ENCODE results near the gene PAK4. TPM values are rescaled to one million over a fixed set of nuclear protein-coding genes. Genes with fewer than 3 reads are reported as not detected.

The PAK4 gene
- total RNA-seq, 1 donor from 2014 or later = 2.1 TPM

DNA sequence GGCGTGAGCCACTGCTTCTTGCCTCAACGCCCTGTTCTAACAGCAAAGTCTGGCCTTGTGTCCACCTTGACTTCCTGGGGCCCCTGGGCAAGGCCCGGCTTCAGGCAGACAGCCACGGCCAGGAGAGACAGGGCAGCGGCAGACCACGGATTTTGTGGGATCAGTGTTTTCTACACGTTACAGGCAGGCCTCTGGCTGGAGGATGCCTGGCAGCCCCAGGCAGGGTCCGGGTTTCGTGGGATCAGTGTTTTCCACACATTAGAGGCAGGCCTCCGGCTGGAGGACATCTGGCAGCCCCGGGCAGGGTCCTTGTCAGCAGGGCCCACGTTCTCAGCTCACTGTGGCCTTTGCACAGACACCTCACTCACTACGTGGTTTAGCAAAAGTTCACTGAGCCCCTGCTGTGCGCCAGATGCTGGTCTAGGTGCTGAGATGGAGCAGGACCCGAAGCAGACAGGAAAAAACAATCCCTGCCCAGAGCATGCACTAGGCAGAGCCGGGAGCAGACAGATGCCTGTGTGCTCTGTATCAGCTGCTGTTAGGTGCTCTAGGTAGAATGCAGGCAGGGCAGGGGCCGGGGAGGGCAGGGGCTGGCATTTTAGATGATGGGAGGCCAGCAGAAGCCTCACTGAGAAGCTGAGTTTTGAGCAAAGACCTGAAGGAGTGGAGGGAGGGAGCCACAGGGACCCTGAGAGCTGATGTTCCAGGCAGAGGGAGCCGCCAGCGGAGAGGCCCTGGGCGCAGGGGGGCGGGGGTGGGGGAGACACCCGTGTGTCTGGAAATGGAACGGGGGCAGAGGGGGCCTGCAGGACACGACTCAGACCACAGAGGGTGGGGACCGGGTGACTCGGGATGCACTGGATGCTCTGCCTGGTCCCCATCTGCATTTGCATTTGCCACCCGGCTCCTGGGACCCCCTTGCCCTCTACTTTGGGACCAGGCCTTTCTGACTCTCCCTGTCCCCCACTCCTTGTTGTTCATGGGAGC, 46.2 kb downstream of the PAK4 start:
- no peak overlapping the region for H3K4me3 ChIP-seq (ENCODE audit: low read length in 3 of 3)

DNA sequence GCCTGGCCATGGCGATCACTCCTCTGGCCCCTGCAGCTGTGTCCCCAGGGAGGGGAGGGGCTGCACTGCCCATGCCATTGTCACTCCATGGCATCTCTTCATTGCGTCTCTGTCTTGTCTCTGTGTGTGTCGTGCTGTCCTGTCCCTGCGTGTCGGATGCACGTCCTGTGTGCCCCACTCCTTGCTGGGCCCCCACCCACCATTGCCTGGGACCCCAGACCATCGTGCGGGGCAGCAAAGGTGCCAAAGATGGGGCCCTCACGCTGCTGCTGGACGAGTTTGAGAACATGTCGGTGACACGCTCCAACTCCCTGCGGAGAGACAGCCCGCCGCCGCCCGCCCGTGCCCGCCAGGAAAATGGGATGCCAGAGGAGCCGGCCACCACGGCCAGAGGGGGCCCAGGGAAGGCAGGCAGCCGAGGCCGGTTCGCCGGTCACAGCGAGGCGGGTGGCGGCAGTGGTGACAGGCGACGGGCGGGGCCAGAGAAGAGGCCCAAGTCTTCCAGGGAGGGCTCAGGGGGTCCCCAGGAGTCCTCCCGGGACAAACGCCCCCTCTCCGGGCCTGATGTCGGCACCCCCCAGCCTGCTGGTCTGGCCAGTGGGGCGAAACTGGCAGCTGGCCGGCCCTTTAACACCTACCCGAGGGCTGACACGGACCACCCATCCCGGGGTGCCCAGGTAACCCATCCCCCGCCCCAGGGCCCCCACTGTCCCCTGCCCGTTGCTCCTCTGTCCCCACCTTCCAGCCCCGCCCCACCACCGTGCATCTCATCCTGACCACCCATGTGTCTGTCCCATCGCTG, 47.3 kb downstream of the PAK4 start:
- H3K9ac ChIP-seq (ENCODE audit: low read depth in 1 of 3, low read length in 3 of 3) = no peak overlapping the region
- no peak overlapping the region for H3K4me3 ChIP-seq (ENCODE audit: low read length in 3 of 3)
- peaks cover 13 to 19% (median 14%) of the 10 kb centered on the region in 3 donors for H3K36me3 ChIP-seq (ENCODE audit: control insufficient read depth in 3 of 3, insufficient read depth in 3 of 3, low read length in 3 of 3)
- H3K27ac ChIP-seq (ENCODE audit: low read depth, low read length) = no peak overlapping the region
- H3K27me3 ChIP-seq (ENCODE audit: control insufficient read depth in 3 of 3, insufficient read depth in 3 of 3, low read length in 3 of 3) = no peaks in the 10 kb centered on the region
- no peaks in the 10 kb centered on the region for H3K9me3 ChIP-seq (ENCODE audit: control insufficient read depth in 3 of 3, low read length in 3 of 3)
- no peaks in the 10 kb centered on the region for H3K4me1 ChIP-seq (ENCODE audit: control insufficient read depth in 3 of 3, insufficient read depth in 3 of 3, low read length in 3 of 3)

More for the DNA sequence above, 46.2 kb downstream of the PAK4 start:
- Histone ChIP-seq H3K36me3 (ENCODE audit: control insufficient read depth in 3 of 3, insufficient read depth in 3 of 3, low read length in 3 of 3) (peaks cover 10 to 13% (median 11%) of the 10 kb centered on the region in 3 donors), H3K9ac (ENCODE audit: low read depth in 1 of 3, low read length in 3 of 3) (no peak overlapping the region), H3K27ac (ENCODE audit: low read depth, low read length) (no peak overlapping the region), H3K4me1 (ENCODE audit: control insufficient read depth in 3 of 3, insufficient read depth in 3 of 3, low read length in 3 of 3) (peaks cover 0 to 3% (median 2%) of the 10 kb centered on the region in 3 donors), H3K9me3 (ENCODE audit: control insufficient read depth in 3 of 3, low read length in 3 of 3) (no peaks in the 10 kb centered on the region), H3K27me3 (ENCODE audit: control insufficient read depth in 3 of 3, insufficient read depth in 3 of 3, low read length in 3 of 3) (no peaks in the 10 kb centered on the region)

DNA sequence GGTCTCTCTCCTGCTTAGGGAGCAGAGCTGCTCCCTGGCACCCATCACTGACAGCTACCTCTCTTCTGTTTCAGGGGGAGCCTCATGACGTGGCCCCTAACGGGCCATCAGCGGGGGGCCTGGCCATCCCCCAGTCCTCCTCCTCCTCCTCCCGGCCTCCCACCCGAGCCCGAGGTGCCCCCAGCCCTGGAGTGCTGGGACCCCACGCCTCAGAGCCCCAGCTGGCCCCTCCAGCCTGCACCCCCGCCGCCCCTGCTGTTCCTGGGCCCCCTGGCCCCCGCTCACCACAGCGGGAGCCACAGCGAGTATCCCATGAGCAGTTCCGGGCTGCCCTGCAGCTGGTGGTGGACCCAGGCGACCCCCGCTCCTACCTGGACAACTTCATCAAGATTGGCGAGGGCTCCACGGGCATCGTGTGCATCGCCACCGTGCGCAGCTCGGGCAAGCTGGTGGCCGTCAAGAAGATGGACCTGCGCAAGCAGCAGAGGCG, 48.0 kb downstream of the PAK4 start:
- Histone ChIP-seq H3K9me3 (ENCODE audit: control insufficient read depth in 3 of 3, low read length in 3 of 3) (no peaks in the 10 kb centered on the region), H3K36me3 (ENCODE audit: control insufficient read depth in 3 of 3, insufficient read depth in 3 of 3, low read length in 3 of 3) (peaks cover 13 to 19% (median 14%) of the 10 kb centered on the region in 3 donors), H3K27me3 (ENCODE audit: control insufficient read depth in 3 of 3, insufficient read depth in 3 of 3, low read length in 3 of 3) (no peaks in the 10 kb centered on the region), H3K4me1 (ENCODE audit: control insufficient read depth in 3 of 3, insufficient read depth in 3 of 3, low read length in 3 of 3) (no peaks in the 10 kb centered on the region), H3K27ac (ENCODE audit: low read depth, low read length) (no peak overlapping the region), H3K4me3 (ENCODE audit: low read length in 3 of 3) (no peak overlapping the region), H3K9ac (ENCODE audit: low read depth in 1 of 3, low read length in 3 of 3) (no peak overlapping the region)

DNA sequence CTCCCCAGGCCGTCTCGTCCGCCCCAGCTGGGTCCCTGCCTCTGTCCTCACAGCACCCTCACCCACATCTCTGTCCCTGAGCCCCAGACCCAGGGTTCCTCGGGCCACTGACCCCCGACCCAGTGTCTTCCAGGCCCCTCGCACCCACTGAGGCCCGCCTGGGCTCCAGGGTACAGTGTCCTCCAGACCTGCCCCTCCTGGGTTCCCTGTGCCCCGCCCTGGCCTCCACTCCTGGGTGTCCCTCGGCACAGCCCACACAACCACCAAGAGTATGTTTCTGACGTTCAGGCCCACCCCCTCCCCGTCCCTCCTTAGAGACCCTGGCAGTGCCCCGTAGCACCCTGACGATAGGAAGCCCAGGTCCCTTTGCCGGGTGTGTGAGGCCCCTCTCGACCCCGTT, 48.6 kb downstream of the PAK4 start:
- Histone ChIP-seq H3K27ac (ENCODE audit: low read depth, low read length) (no peak overlapping the region), H3K36me3 (ENCODE audit: control insufficient read depth in 3 of 3, insufficient read depth in 3 of 3, low read length in 3 of 3) (peaks cover 14 to 19% (median 16%) of the 10 kb centered on the region in 3 donors), H3K4me1 (ENCODE audit: control insufficient read depth in 3 of 3, insufficient read depth in 3 of 3, low read length in 3 of 3) (no peaks in the 10 kb centered on the region), H3K9me3 (ENCODE audit: control insufficient read depth in 3 of 3, low read length in 3 of 3) (no peaks in the 10 kb centered on the region), H3K9ac (ENCODE audit: low read depth in 1 of 3, low read length in 3 of 3) (no peak overlapping the region), H3K4me3 (ENCODE audit: low read length in 3 of 3) (no peak overlapping the region), H3K27me3 (ENCODE audit: control insufficient read depth in 3 of 3, insufficient read depth in 3 of 3, low read length in 3 of 3) (no peaks in the 10 kb centered on the region)

DNA sequence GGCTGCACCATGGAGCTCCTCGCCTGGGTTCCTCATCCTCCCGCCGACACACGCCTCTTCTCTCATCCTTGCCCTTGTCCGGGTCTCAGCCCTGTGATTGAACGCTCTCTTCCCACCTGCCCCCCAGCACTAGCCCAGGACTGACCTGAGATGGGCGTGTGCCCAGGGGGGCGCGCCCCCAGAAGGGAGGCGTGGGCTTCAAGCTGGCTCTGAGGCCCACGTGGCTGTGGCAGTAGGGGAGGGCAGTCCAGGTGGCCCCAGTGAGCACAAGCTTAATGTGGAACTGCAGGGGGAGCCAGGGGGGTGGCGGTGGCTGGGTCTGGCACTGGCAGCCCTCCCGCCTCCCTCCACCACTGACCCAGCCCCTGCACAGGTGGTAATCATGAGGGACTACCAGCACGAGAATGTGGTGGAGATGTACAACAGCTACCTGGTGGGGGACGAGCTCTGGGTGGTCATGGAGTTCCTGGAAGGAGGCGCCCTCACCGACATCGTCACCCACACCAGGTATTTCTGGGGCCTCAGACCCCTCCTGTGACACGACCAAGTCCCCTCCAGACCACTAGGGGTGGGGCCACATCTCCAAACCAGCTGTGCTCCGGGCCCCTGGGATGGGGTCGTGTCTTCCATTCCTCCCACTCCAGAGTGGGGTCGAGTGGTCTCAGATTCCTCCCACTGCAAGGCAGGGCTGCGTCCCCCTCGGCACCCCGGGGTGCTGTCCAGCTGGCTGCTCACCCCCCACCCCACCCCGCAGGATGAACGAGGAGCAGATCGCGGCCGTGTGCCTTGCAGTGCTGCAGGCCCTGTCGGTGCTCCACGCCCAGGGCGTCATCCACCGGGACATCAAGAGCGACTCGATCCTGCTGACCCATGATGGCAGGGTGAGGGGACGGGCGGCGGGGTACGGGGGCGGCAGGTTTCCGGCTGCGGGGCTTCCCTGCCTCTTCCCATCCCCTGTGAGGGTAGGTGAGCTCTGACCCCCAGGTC, 49.3 kb downstream of the PAK4 start:
- no peaks in the 10 kb centered on the region for H3K27me3 ChIP-seq (ENCODE audit: control insufficient read depth in 3 of 3, insufficient read depth in 3 of 3, low read length in 3 of 3)
- no peaks in the 10 kb centered on the region for H3K4me1 ChIP-seq (ENCODE audit: control insufficient read depth in 3 of 3, insufficient read depth in 3 of 3, low read length in 3 of 3)
- H3K36me3 ChIP-seq (ENCODE audit: control insufficient read depth in 3 of 3, insufficient read depth in 3 of 3, low read length in 3 of 3) = peaks cover 13 to 18% (median 16%) of the 10 kb centered on the region in 3 donors
- no peaks in the 10 kb centered on the region for H3K9me3 ChIP-seq (ENCODE audit: control insufficient read depth in 3 of 3, low read length in 3 of 3)
- no peak overlapping the region for H3K9ac ChIP-seq (ENCODE audit: low read depth in 1 of 3, low read length in 3 of 3)
- no peak overlapping the region for H3K4me3 ChIP-seq (ENCODE audit: low read length in 3 of 3)
- no peak overlapping the region for H3K27ac ChIP-seq (ENCODE audit: low read depth, low read length)

DNA sequence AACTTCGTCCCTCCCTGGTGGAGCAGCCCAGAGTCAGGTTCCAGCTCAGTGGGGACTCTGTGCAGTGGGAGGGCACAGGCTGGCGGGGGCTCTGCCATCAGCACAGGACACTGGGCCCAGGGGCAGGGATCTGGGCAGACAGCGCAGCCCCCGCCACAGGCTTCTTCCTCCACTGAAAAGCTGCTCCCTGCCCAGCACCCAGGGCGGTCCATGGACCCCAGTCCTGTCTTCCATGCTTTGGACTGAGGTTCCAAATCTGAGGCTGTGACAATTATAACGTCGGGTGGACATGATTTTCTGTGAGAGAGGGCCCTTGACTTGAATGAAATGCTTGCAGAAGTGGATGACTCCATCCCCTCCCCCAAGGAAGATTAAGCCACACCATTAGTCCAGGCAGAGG, 50.0 kb downstream of the PAK4 start:
- no peak overlapping the region for H3K4me3 ChIP-seq (ENCODE audit: low read length in 3 of 3)
- H3K36me3 ChIP-seq (ENCODE audit: control insufficient read depth in 3 of 3, insufficient read depth in 3 of 3, low read length in 3 of 3) = peaks cover 11 to 17% (median 16%) of the 10 kb centered on the region in 3 donors

DNA sequence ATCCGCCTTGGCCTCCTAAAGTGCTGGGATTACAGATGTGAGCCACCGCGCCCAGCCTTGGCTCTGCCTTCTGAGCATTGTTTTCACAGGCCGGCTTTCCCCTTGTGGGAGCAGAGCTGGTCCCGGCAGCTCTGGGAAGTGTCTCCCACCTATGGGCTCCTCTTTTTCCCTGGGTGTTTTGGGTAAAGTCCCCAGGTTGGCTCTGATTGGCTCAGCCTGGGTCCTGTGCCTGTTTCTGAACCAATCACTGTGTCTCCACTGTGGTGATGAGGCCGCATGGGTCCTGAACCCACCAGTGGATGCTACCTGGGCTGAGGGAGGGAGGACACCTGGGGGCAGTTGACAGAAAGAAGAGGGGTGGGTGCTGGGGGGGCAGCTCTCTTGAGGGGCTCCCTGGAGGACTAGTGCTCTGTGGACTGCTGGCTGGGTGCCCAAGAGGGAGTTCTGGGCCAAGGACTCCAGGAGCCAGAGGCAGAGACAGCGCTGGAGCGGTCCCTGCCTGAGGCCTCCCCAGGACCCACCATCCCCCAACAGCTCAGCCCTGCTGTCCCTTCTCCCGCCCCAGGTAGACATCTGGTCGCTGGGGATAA, 51.6 kb downstream of the PAK4 start:
- no peaks in the 10 kb centered on the region for H3K27me3 ChIP-seq (ENCODE audit: control insufficient read depth in 3 of 3, insufficient read depth in 3 of 3, low read length in 3 of 3)
- no peak overlapping the region for H3K4me3 ChIP-seq (ENCODE audit: low read length in 3 of 3)
- no peaks in the 10 kb centered on the region for H3K9me3 ChIP-seq (ENCODE audit: control insufficient read depth in 3 of 3, low read length in 3 of 3)
- peaks cover 11 to 17% (median 16%) of the 10 kb centered on the region in 3 donors for H3K36me3 ChIP-seq (ENCODE audit: control insufficient read depth in 3 of 3, insufficient read depth in 3 of 3, low read length in 3 of 3)
- no peaks in the 10 kb centered on the region for H3K4me1 ChIP-seq (ENCODE audit: control insufficient read depth in 3 of 3, insufficient read depth in 3 of 3, low read length in 3 of 3)
- H3K9ac ChIP-seq (ENCODE audit: low read depth in 1 of 3, low read length in 3 of 3) = no peak overlapping the region
- no peak overlapping the region for H3K27ac ChIP-seq (ENCODE audit: low read depth, low read length)

More for the DNA sequence above, 50.0 kb downstream of the PAK4 start:
- H3K27me3 ChIP-seq (ENCODE audit: control insufficient read depth in 3 of 3, insufficient read depth in 3 of 3, low read length in 3 of 3) = no peaks in the 10 kb centered on the region
- H3K9me3 ChIP-seq (ENCODE audit: control insufficient read depth in 3 of 3, low read length in 3 of 3) = no peaks in the 10 kb centered on the region
- no peak overlapping the region for H3K27ac ChIP-seq (ENCODE audit: low read depth, low read length)
- H3K4me1 ChIP-seq (ENCODE audit: control insufficient read depth in 3 of 3, insufficient read depth in 3 of 3, low read length in 3 of 3) = no peaks in the 10 kb centered on the region
- H3K9ac ChIP-seq (ENCODE audit: low read depth in 1 of 3, low read length in 3 of 3) = no peak overlapping the region

DNA sequence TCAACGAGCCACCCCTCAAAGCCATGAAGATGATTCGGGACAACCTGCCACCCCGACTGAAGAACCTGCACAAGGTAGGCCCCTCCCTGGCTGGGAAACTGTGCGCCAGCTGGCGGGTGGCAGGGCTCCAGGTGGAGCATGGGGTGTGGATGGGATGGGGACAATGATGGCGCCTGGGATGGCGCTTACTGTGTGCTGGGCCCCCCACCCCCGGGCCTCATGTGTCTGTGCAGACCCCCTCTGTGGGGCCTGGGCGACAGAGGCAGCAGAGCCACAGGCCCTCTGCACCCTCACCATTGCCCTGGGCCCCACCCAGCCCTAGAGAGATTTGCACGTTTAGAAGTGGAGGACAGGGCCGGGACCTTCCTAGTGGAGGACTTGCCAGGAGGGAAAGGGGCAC, 52.1 kb downstream of the PAK4 start:
- peaks cover 11 to 16% (median 16%) of the 10 kb centered on the region in 3 donors for H3K36me3 ChIP-seq (ENCODE audit: control insufficient read depth in 3 of 3, insufficient read depth in 3 of 3, low read length in 3 of 3)

More for the DNA sequence above, 52.1 kb downstream of the PAK4 start:
- Histone ChIP-seq H3K4me3 (ENCODE audit: low read length in 3 of 3) (no peak overlapping the region), H3K27me3 (ENCODE audit: control insufficient read depth in 3 of 3, insufficient read depth in 3 of 3, low read length in 3 of 3) (no peaks in the 10 kb centered on the region), H3K9ac (ENCODE audit: low read depth in 1 of 3, low read length in 3 of 3) (no peak overlapping the region), H3K27ac (ENCODE audit: low read depth, low read length) (no peak overlapping the region), H3K9me3 (ENCODE audit: control insufficient read depth in 3 of 3, low read length in 3 of 3) (no peaks in the 10 kb centered on the region), H3K4me1 (ENCODE audit: control insufficient read depth in 3 of 3, insufficient read depth in 3 of 3, low read length in 3 of 3) (no peaks in the 10 kb centered on the region)
